ENCODE measurements around the gene NAA35.
A peak's percentile ranks its signal among the peaks of the same experiment; 100 is the strongest.

Gene NAA35

DNA sequence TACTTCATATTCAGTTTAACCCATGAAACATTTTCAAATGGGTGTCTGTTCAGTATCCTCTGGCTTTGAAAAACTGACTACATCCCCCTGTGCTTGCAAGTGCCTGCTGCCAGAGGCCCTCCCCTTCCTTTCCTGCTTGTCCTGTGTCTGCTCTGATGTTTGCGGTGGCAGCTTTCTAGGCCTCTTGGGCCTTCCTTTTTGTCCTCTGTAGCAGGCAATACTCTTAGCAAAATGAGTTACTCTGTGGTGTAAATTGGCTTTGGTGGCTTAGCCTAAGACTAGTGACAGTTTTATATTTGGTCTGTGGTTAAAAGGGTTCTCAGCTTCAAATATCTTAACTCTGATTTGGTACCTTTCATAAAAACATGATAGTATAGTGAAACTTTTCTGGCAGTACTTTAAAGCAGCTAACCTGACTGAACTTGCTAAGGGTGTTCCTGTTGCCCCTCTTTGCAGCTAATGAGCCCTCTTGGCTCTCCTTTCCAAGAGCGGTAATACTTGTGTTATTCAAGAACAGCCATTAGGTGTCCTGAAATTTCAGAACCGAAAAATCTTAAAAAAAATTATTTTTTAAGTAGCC lies 81.8 kb downstream of the NAA35 start:
- Histone ChIP-seq H3K27me3 (no peaks in the 10 kb centered on the region), H3K9me3 (no peaks in the 10 kb centered on the region), H3K9ac (no peak overlapping the region), H3K4me1 (peaks cover 13% of the 10 kb centered on the region), H3K4me2 (peak overlapping the region; percentile 25), H4K20me1 (0 out of 2 replicates have a peak, but pooled peaks cover 6% of the 10 kb centered on the region), H3K36me3 (peaks cover 72% of the 10 kb centered on the region), H3K27ac (no peak overlapping the region), H3K4me3 (no peak overlapping the region)
- TF ChIP-seq Cebpa-rat (IDR thresholded peaks at IDR 0.05), result no peak

DNA sequence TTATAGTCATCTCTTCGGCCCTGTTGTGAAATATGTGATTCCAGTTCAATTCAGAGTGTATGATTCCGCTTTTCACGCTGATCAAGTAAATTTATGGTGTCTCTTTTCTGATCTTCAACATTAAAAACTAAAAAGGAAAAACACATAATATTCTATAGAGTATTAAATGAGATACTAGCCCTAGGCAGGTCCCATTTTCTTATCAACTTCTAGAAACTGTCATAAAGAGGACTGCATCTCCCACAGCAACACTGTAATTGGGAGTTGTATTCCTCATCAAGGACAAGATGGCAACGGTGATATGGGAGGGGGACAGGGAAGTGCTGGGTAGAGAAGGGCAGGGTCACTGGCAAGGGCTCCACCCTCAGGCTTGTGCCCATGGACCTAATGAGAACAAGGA lies 86.8 kb downstream of the NAA35 start:
- H4K20me1 ChIP-seq, result 0 out of 2 replicates have a peak, but pooled peaks cover 6% of the 10 kb centered on the region
- peaks cover 5% of the 10 kb centered on the region for H3K4me1 ChIP-seq
- TF ChIP-seq Cebpa-rat (IDR thresholded peaks at IDR 0.05), result no peak
- H3K4me3 ChIP-seq, result no peak overlapping the region
- H3K9me3 ChIP-seq, result no peaks in the 10 kb centered on the region
- peaks cover 82% of the 10 kb centered on the region for H3K36me3 ChIP-seq
- H3K27ac ChIP-seq, result no peak overlapping the region
- H3K9ac ChIP-seq, result no peak overlapping the region
- H3K27me3 ChIP-seq, result no peaks in the 10 kb centered on the region
- no peak overlapping the region for H3K4me2 ChIP-seq

- H3K9ac ChIP-seq, result no peak overlapping the region
- H3K9me3 ChIP-seq, result no peaks in the 10 kb centered on the region
- no peaks in the 10 kb centered on the region for H3K27me3 ChIP-seq
- TF ChIP-seq Cebpa-rat (IDR thresholded peaks at IDR 0.05), result no peak
- no peak overlapping the region for H3K4me2 ChIP-seq
- H3K4me3 ChIP-seq, result no peak overlapping the region
- no peaks in the 10 kb centered on the region for H3K4me1 ChIP-seq
- H4K20me1 ChIP-seq, result no peaks in the 10 kb centered on the region; the same call in 1 of the 2 replicates
- peaks cover 87% of the 10 kb centered on the region for H3K36me3 ChIP-seq
- H3K27ac ChIP-seq, result no peak overlapping the region
Measured at GRCh38 chr9:86034863-86035734, 94.2 kb downstream of the NAA35 start.

DNA sequence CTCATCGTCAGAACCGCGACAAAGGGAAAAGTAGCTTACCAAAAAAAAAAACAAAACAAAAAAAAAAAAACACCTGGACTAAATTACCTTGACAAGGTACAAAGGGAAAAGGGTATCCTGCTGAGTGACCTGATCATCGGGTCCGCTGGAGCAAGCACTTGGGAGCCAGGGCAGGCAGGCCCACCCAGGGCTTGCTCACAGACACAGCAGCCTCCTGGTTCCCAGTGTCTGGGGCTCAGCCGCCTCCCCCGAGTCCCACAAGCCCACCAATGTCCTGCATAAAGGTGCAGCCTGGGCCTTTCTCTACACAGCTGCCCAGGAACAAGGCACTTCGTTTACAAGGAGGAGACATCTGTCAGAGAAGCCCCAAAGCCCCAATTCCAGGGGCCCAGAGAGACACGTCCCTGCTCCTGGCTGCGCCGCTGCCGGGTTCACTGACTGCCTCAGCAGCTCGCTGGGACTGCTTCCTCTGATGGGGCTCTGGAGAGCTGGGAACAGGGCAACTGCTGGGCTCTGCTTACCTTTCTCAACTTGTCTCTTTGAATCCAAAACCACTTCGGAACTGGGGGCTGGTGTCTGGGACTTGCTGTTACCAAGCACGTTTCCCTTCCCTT lies 95.0 kb downstream of the NAA35 start:
- peaks cover 92% of the 10 kb centered on the region for H3K36me3 ChIP-seq
- TF ChIP-seq Cebpa-rat (IDR thresholded peaks at IDR 0.05), result no peak
- H4K20me1 ChIP-seq, result no peaks in the 10 kb centered on the region; the same call in 1 of the 2 replicates
- no peaks in the 10 kb centered on the region for H3K9me3 ChIP-seq
- no peak overlapping the region for H3K4me2 ChIP-seq
- no peaks in the 10 kb centered on the region for H3K4me1 ChIP-seq
- no peaks in the 10 kb centered on the region for H3K27me3 ChIP-seq
- no peak overlapping the region for H3K4me3 ChIP-seq
- H3K27ac ChIP-seq, result no peak overlapping the region
- no peak overlapping the region for H3K9ac ChIP-seq

DNA sequence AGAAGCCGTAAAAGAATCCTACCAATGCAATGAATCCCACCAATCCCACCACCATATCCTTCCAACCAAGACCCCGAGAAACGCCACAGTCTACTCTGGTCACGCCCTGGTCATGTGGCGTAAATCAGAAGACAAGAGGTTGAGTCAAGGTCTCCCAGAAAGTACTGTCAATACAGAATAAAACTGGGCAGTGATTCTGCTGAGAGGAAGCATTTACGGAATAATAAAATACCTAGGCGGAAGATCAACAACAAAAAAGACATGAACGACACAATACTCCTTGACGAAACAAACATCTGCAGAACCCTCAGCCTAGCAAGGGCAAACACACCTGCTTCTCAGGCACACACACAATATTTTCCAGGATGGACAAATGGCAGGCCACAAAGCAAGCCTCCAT lies 95.6 kb downstream of the NAA35 start:
- Histone ChIP-seq H3K36me3 (peaks cover 93% of the 10 kb centered on the region), H3K4me1 (no peaks in the 10 kb centered on the region), H3K27ac (no peak overlapping the region), H3K27me3 (no peaks in the 10 kb centered on the region), H4K20me1 (no peaks in the 10 kb centered on the region; the same call in 1 of the 2 replicates), H3K9ac (no peak overlapping the region), H3K9me3 (no peaks in the 10 kb centered on the region), H3K4me3 (no peak overlapping the region), H3K4me2 (no peak overlapping the region)
- no peak for TF ChIP-seq Cebpa-rat (IDR thresholded peaks at IDR 0.05)

DNA sequence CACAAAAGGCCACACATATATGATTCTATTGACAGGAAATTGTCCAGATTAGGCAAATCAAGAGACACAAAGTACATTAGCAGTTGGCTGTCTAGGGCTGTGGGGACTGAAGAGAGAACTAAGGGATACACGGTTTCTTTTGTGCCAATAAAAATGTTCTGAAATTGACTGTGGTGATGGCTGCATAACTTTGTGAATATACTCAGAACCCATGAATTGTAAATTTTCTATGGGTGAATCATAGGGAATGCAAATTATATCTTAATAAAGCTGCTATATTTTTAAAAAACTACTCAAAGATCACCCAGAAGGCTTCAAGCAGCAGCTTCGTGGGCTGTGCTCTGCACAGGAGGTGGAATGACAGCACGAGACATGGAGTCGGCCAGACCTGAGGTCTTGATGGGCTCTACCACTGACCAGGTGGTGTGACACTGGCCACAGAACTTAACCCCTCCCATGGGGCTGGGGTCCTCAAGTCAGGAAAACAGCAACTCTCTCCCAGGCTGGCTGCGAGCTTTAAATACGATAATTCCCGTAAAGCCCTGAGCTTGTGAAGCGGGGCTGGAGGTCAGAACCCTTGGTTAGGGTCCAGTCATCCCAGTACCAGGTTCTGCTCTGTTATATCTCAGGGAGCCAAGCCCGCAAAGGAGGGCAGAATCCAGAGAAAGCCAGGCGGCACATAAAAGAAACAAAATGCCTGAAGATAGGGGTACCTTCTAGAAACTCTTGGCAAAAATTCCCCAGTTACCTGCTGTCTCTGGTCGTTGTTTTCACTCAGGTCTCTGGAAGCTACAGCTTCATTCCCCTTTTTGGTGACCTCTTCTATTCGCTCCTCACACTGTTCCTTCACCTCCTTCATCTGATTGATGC lies 99.3 kb downstream of the NAA35 start:
- Histone ChIP-seq H3K4me2 (no peak overlapping the region), H3K9ac (no peak overlapping the region), H3K4me3 (no peak overlapping the region), H3K9me3 (no peaks in the 10 kb centered on the region), H3K27me3 (no peaks in the 10 kb centered on the region), H4K20me1 (no peaks in the 10 kb centered on the region; the same call in 1 of the 2 replicates), H3K36me3 (peaks cover 88% of the 10 kb centered on the region), H3K27ac (no peak overlapping the region), H3K4me1 (no peaks in the 10 kb centered on the region)
- no peak for TF ChIP-seq Cebpa-rat (IDR thresholded peaks at IDR 0.05)

DNA sequence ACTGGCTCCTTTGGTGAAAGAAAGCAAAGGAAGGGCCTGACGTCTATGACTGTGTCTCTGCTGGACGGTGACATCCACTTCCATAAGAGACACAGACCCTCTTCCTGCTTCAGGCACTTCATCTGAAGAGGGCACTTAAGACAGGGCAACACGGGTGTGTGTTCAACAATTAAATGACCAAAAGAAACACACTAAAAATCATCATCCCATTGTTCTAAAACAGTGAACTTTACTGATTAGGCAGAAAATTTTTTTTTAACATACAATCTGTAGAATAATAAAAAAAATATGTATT lies 99.9 kb downstream of the NAA35 start:
- H4K20me1 ChIP-seq, result no peaks in the 10 kb centered on the region; the same call in 1 of the 2 replicates
- no peak overlapping the region for H3K9ac ChIP-seq
- H3K4me1 ChIP-seq, result no peaks in the 10 kb centered on the region
- no peak overlapping the region for H3K27ac ChIP-seq
- no peaks in the 10 kb centered on the region for H3K9me3 ChIP-seq
- TF ChIP-seq Cebpa-rat (IDR thresholded peaks at IDR 0.05), result no peak
- H3K27me3 ChIP-seq, result no peaks in the 10 kb centered on the region
- H3K4me2 ChIP-seq, result no peak overlapping the region
- H3K4me3 ChIP-seq, result no peak overlapping the region
- H3K36me3 ChIP-seq, result peaks cover 89% of the 10 kb centered on the region

DNA sequence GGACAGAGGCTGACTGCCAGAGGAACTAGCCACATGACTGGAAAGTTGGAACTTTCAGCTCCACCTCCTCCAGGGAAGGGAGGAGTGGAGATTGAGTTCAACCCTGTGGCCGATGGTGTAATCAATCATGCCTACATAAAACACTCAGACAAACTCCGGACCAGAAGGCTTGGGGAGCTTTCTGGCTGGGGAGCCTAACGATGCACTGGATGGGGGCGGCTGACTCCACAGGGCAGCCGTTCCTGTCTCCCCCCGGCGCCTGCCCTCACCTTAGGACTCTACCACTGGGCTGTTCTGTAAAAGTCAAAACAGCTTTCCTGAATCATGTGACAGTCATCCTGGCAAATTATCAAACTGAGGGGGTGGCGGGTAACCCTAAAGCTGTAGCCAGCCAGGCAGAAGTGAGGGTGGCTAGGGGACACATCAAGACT lies 100.4 kb downstream of the NAA35 start:
- Histone ChIP-seq H3K4me3 (no peak overlapping the region), H3K4me2 (no peak overlapping the region), H3K9me3 (no peaks in the 10 kb centered on the region), H3K9ac (no peak overlapping the region), H3K36me3 (peaks cover 89% of the 10 kb centered on the region), H3K4me1 (no peaks in the 10 kb centered on the region), H3K27me3 (no peaks in the 10 kb centered on the region), H4K20me1 (no peaks in the 10 kb centered on the region), H3K27ac (no peak overlapping the region)
- TF ChIP-seq Cebpa-rat (IDR thresholded peaks at IDR 0.05), result no peak

DNA sequence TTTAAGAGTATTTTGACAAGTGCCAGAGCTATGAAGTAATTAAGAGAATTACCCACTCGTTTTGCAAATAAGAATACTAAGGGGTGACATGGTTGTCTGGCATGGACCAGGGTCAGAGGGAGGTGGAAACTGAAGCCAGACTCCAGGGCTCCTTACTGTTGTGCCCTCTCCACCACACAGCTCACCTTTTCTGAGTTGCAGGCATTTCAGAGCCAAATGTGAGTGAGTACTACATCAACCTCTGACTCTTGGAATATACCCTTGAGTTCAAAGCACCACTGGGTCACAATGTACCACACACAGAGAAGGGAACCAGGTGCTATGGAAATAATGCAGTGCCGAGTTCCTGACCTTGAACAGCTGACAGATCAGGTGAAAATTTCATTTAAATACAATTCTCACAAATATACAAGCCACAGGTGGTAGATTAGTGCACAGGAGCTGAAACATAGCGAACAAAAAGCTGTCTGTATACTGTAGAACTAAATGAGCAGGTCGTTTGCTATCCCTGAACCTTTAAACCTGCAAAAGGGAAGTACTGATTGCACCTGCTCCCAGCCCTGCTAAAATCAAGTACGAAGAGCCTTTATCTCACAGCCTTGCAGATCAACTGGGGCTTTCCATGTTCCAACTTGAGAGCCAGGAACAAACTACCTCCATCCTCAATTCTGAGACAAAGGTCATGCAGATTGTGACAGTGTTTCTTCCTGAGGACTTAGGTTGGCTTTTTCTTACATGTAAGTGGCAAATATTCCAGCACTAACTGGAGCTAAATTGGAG lies 101.4 kb downstream of the NAA35 start:
- no peak overlapping the region for H3K9ac ChIP-seq
- H3K27me3 ChIP-seq, result no peaks in the 10 kb centered on the region
- H3K9me3 ChIP-seq, result no peaks in the 10 kb centered on the region
- H3K4me1 ChIP-seq, result no peaks in the 10 kb centered on the region
- H4K20me1 ChIP-seq, result no peaks in the 10 kb centered on the region
- H3K27ac ChIP-seq, result no peak overlapping the region
- TF ChIP-seq Cebpa-rat (IDR thresholded peaks at IDR 0.05), result no peak
- peaks cover 85% of the 10 kb centered on the region for H3K36me3 ChIP-seq
- no peak overlapping the region for H3K4me2 ChIP-seq
- H3K4me3 ChIP-seq, result no peak overlapping the region

Data from BLaER1 (cell line).